Posterior vena cava (tissue), 2 donors: Measurements from ENCODE around the gene LRRC31. TPM values are rescaled to one million over a fixed set of nuclear protein-coding genes. Genes with fewer than 3 reads are reported as not detected.

Experiments used
- DNase-seq: peaks from one replicate; pipeline ENCODE4 v3.0.0-alpha.2; 2020; ENCODE audit warnings: low spot score
- intact Hi-C, 2 donors: fragments of 100-400 bp; cut with DNase I; formaldehyde crosslinking; loops; one replicate each; pipeline versions ENCODE4 v1.14.1 to v1.14.2; 2022 to 2023
- total RNA-seq, 2 donors: library from RNA; stranded (reverse); fragmentation: NEBNext Ultra II Directional; extraction: Animal tissue kit (Norgen Biotek cat#: 25700); gene quantifications; one replicate each; pipeline ENCODE4 v1.2.1, GENCODE V29; 2021
- donor health status: DM: yes; HTN: yes; CAD: no.
- donor health status: DM: yes; HTN: yes; CAD: no.

Gene LRRC31
- total RNA-seq, 2 donors from 2014 or later: not detected

DNA sequence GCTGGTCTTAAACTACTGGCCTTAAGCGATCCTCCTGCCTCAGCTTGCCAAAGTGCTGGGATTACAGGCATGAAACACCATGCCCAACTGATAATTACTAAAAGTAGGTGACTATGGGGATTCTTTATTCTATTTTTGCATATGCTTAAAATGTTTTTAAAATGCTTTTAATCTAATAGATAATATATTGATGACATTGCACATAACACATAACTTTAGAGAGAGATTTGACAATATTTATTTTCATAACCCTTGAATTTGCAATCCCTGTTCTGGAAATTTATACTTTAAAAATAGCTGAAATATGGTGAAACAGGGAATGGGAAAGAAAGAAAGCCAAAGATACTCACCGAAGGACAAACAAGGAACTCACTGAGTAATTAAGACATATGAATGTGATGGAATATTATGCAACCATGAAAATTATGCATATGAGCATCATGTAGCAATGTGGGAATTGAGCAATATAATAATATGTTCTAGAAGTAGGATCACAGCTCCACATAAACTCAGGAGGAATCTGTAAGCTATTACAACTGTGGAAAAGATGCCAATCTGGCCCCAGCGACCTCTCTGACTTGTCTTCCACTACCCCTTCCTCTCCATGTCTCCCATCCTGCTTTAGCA is 2.0 kb downstream of the LRRC31 start:
- intact Hi-C loops: no loop called here
- no peak for DNase-seq

DNA sequence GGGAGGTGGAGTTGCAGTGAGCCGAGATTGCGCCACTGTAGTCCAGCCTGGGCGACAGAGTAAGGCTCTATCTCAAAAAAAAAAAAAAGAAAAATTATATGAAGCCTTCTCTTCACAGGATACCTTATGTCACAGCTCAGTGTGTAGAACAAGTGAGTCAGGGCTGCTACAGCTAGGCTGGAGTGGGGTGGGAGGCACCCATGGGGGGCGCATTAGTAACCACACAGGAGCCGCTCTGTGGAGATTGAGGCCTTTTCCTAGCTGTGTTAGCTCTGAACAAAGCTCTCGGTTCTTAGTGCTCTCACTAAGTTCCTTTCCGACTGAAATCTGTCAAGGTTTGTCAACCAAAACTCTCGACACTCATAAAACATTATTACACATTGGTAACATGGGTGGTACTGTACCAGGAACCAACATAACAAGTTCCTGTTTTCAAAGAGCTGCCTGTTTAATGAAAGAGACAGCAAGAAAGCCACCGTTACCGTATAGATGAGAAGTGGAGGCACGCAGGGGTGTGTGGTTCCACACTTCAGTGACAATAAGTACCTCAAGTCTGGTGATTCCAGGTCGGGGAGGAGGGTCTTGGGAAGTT is 4.5 kb downstream of the LRRC31 start:
- intact Hi-C loops: no loop called here

DNA sequence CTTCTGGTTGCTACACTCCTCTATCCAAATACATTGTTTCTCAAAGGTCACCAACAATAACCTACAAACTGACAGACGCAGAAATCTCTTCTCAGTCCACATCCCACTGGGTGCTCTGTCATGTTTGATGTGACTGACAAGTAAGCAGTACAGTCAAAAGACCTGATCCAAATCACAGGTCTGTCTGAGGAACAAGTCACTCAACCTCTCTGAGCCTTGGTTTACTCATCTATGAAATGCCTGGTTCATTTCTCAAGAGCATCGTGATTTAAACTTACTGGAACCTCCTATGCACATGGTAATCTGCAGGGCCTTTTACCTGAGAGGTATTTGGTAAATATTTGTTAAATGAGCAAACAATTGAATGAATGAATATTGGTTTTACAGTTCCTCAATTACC is 5.5 kb downstream of the LRRC31 start:
- no peak for DNase-seq
- intact Hi-C loops: no loop called here

More for the DNA sequence above, 4.5 kb downstream of the LRRC31 start:
- DNase-seq: no peak

DNA sequence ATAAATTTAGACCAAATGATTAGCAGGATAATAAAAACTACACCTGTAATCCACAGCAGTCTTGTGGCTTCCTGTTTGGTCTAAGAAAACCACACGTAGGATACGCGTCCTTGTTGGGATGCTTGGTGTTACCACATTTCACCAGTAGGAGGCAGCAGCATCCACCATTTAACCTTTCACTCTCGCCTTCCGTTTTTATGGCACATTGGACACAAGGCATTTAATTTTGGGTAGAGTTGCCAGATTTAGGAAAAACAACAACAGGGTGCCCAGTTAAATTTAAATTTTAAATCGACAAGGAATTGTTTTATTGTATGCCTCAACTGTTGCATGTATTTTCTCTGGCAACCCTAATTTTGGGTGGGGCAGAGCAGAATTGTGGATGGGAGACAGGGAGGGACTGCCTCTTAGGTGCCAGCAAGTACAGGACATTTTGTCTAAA is 6.3 kb downstream of the LRRC31 start:
- DNase-seq: no peak
- intact Hi-C loops: no loop called here

DNA sequence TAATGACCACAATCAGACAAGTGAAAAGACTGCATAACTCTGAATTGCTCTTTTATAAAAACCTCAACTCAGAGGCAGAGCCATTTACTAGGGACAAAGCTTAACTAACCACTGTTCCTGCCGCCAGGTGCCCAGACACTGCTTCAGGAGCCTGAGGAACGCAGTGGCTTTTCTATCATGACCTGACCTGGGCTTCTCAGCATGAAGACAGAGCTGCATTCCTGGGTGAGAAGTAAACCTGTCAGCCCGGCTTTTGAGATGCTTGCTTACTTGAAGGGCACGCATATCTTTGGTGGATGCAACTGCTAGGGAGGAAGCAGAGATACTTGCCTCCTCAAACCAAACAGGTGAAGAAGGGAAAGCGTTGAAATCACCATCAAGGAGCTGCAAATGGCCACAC is 7.9 kb downstream of the LRRC31 start:
- DNase-seq: no peak
- intact Hi-C loops: no loop called here

DNA sequence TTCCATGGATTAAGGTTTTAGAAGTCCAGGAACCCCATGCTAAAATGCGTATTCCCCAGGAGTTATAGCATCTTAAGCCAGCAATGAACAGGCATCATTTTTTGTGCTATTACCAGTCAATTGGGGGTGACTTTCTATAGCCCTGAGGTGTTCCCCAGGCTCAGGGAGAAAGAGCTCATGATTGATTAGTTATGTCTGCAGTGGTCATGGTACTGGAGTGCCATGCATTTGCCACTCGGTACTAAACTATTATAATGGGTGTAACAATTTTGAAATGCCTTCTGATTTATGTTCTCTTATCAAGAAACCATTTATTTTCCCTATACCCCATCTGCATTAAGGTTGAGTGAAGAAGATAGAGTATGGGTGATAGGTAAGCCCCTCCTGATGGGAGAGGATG is 11.9 kb downstream of the LRRC31 start:
- no peak for DNase-seq
- intact Hi-C loops: loop anchor here in 1 of 2 donors (2.0 kb wide), 1 partner anchor 41 kb away; no protein-coding TSS in a partner anchor

DNA sequence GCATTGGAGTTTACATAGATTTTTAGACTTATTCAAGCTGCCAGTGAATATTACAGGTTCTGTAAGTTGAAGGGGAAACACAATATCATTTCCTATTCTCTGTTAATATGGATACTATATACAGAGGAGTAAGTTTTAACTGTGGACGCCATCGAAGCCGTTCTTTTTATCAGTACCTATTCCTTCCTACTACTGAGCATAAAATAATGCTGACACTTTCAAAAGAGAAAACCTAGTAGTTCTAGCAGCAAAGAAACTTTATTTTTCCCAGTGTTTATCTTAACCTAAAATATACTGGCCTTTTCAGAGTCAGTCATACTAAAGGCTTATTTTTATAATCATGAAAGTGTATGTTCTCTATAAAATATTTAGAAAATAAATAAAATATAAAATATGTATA is 14.2 kb downstream of the LRRC31 start:
- DNase-seq: no peak
- intact Hi-C loops: no loop called here

DNA sequence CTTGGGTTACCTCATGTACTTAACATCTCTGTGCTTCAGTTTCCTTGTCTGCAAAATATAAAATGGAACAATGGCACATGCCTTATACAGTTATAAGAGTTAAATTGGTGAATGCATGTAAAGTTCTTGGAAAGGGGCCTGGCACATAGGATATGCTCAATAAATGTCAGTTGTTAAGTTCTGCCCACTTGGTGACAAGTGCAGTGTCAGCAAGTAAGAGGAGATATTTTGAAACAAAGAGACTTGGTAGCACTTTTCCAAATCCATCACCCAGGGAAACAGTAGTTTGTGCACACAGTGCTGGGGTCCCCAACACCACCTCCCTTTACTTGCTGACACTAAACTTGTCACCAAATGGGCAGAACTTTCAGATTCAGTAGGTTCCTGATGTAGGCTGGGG is 19.1 kb downstream of the LRRC31 start:
- intact Hi-C loops: no loop called here
- DNase-seq: no peak

DNA sequence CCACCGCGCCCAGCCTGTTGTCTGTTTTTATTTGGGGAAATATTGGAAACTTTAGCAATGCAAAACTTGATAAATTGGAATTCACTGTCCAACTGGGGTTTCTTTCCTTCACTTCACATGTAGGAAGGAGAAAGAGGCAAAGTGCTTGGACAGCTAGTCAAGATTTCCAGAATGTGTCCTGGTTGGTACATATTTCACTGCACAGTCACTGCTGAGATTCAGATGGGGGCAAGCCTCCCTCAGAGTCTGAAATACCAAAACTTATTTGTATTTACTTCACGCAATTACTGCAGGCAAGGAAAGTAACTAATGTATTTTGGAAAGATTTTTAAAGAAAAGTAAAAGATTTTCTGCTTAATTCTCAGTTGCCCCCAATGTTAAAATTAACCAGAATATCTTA is 21.0 kb downstream of the LRRC31 start:
- intact Hi-C loops: no loop called here
- DNase-seq: no peak

DNA sequence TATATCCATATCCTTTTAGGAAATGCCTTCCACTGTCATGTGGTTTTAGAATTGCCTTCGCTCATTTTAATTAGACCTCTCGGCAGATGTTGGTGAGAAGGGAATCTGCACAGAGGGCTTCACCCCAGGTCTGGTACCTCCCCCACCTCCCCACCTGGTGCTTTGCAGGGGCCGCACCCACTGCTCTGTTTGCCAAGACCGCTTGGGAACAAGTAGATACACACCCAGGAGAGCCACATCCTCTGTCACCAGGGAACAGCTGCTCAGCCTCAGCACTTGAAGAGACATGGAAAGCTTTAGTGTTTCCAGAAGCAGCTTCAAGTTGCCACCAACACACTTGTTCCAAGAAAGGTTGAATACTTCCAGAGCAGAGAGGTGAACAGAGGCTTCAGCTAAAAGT is 21.8 kb downstream of the LRRC31 start:
- intact Hi-C loops: no loop called here
- no peak for DNase-seq

DNA sequence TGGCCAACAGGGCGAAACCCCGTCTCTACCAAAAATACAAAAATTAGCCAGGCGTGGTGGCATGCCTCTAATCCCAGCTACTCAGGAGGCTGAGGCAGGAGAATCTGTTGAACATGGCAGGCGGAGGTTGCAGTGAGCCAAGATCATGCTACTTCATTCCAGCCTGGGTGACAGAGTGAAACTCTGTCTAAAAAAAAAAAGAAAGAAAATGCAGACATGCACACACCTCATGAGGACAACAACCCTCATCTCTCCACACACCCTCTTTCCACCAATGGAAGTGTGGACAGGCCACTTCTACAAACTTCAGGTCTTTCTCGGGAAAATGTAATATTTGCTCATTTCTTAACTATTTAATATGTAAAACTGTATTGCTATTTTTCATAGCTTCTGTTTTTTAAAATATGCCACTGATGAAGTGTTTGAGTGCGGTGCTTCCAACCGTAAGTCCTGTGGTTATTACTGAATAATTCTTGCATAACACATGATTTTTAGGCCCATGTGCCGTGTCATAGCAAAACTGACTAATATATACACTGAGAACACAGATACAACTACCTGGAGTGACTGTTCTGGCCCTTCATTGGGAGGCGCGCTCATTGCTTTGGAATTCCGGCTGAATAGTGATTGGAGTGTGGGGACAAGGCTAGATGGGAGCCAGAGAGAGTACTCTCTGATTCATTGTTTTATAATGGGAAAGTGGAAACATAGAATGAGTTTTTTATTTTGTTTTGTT is 23.1 kb downstream of the LRRC31 start:
- intact Hi-C loops: no loop called here
- DNase-seq: no peak

DNA sequence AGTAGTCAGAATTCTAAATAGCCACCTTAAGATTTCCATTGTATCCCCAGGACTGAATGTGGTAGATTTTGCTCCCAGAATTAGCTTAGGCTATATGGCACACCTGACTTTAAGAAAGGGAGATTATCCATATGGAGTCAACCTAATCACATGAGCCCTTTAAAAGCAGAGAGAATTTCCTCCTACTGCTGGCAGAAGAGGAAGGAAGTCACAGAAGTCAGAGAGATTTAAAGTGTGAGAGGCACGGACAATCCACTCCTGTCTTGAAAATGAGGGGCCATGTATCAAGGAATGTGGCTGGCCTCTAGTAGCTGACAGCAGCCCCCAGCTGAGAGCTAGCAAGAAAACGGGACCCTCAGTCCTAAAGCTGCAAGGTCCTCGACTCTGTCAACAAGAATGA is 26.8 kb downstream of the LRRC31 start:
- DNase-seq: no peak
- intact Hi-C loops: no loop called here

DNA sequence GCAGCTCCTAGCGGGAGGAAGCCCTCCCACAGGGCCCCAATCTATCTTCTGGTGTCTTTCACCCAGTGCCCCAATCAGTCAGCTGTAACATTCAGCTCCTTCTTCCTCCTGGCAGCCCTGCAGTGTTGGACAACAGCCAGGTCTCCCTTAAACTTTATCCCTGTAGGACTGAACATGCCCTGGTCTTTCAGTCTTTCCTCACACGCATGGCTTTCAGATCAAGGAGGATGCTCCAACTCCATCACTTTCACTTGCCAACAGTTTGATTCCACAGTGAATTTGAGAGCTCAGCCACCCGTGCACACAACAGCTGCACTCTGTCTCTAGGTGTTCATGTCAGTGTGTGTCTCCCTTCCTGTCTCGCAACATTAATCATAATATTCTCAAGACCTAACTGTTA is 28.6 kb downstream of the LRRC31 start:
- intact Hi-C loops: no loop called here
- no peak for DNase-seq

DNA sequence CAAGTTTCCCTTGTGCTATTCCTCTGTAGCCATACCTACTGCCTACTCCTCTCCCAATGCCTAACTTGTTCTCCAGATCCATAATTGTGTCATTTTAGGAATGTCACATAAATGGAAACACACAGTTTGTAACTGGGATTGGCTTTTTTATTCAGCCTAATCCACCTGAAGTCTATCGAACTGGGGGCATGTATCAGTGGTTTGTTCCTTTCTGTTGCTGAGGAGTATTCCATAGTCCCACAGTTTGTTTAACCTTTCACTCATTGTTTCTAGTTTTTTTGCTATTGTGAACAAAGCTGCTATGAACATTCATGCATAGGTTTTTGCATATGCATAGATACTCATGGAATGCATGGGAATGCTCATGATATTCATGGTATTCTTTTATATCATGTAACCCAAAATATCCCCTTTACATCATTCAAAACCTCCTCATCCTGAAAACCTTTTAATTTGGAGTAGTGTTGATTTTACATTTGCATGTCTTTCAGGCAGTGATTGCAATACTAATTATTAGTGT is 31.2 kb downstream of the LRRC31 start:
- intact Hi-C loops: no loop called here
- no peak for DNase-seq

DNA sequence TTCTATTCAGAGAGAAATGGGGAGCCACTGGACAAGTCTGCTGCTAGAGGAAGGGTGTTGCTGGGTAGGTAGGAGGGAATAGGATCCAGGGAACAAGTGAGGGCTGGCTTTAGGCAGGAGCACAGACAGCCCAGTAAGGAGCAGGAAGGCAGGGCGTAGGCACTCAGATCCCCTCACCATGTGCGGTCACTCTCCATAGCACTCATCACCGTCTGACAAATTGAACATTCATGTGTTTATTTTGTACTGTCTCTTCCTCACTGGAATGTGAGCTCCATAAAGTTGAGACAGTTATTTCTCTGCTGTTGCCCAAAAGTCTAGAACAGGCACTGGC is 32.8 kb downstream of the LRRC31 start:
- no peak for DNase-seq
- intact Hi-C loops: no loop called here

DNA sequence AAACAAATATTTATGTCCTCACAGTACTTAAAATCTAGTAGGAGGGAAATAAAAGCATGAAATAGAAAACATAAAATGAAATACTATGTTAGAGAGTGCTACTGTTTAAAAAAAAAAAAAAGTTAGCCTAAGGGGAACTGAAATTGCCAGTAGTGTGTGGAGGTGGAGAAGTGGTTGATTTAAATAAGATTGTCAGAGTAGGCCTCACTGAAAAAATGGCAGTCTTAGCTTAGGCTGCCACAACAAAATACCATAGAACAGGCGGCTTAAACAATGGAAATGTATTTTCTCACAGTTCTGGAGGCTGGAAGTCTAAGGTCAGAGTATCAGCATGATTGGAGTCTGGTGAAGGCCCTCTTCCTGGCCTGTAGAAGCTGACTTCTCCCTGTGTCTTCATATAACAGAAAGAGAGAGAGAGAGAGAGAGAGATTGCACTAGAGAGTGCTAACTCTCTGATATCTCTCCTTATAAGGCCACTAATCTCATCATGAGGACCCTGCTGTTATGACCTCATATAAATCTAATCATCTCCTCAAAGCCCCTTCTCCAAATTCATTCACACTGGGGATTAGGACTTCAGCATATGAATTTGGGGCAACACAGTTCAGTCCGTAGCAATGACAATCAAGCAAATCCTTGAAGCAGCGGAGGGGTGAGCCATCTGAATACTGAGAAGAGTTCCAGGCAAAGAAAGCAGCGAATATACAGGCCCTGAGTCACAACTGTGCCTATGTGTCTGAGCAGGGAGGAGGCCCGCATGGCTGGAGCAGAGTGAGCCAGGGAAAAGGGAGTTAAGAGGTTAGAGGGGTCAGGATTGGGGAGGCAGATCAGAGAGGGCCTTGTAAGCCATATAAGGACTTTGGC is 33.4 kb downstream of the LRRC31 start:
- intact Hi-C loops: no loop called here
- no peak for DNase-seq

DNA sequence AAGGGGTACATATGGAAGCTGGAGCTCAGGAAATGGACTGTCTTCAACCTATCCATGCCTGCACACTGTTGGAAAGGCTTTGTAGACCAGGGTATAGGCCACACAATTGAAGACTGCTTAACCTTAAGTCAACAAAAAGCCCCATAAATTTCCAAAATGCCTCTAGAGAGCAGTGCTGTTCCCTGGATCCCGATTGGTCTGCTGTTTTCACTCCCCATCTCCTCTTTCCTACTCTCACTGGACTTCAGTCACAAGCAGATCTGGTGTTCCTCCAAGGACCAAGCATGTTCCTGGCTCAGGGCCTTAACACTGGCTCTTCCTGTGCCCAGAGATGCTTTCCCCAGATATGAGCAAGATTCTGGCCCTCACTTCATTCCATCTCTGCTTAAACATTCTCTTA is 34.2 kb downstream of the LRRC31 start:
- intact Hi-C loops: no loop called here
- DNase-seq: no peak

DNA sequence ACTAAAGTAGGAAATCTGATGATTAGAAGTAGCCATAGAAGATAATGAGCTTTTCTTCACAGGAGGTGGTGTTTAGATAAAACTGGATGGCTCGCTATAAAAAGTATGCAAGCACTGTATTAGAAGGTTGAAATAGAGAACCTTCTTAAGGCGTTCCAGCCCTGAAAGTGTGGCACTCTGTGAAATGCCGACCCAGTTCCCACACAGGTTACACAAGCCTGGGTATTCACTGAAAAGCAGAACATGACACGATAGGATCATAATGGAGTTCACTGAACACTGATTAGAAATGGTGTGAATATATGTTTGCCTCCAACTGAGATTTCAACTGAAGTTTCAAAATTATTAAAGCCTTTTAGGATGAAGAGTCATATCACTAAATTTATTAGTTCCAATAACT is 42.0 kb downstream of the LRRC31 start:
- no peak for DNase-seq
- intact Hi-C loops: no loop called here

DNA sequence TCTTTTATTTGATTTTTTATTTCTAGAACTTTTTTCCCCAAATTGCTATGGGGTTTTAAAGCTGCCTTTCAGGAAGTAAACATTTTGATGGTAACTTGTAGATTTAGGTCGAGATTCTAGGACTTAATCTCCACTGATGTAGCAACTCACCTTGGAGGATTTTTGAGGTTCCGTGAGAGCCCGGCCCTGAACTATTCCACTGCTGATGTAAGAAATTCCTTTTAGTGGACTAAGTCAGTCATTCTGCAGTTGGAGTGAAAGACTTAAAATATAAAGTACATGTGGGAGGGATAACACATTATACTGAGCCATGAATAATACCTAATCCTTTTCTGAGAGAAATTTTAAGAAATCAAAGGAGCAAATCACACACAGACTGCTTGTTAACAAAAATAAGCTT is 44.4 kb downstream of the LRRC31 start:
- DNase-seq: no peak
- intact Hi-C loops: no loop called here

DNA sequence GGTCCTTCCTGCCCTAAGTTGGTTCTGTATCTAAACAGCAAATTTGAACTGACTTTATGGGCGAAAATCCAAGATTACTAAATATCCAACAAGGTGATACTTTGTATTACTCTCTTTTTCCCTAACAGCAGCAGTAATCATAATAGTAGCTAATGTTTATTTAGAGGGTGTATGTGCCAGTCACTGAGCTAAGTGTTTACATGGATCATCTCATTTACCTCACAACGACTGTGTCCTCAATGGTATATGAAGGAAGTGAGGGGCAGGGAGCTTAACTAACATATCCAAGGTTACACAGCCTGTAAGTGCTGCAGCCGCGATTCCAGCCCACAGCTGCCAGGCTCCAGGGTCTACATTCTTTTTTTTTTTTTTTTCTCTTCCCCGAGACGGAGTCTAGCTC is 46.8 kb downstream of the LRRC31 start:
- no peak for DNase-seq
- intact Hi-C loops: no loop called here
